HG02623 (cell line): Measurements from ENCODE around the gene NTM.

Source experiments
- ATAC-seq: cut with Tn5 transposase; IDR thresholded peaks from one replicate; pipeline ENCODE4 v1.9.1; 2021; ENCODE audit warnings: moderate library complexity; ENCODE audit not compliant: unreplicated experiment

The NTM gene

GRCh38 chr11:132028380-132029240 is 658.2 kb downstream of the NTM start:
- peak; percentile 82 for ATAC-seq

DNA sequence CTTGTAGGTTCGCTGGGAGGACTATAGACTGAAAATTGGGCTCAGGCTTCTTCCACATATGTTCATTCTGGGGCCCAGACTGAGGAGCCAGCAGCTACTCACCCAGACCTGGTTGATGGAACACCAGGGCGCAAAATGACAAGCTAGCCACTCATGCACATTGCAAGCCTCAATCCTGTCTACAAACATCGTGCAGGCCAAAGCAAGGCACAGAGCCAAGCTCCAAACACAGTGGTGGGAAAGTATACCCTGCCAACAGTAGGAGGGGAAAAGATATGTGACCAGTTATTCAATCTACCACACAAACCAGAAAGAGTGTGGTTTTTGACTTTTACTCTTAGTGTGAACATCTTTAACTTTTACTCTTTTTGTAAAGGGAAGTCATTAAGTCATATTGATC is 660.5 kb downstream of the NTM start:
- no peak for ATAC-seq

DNA sequence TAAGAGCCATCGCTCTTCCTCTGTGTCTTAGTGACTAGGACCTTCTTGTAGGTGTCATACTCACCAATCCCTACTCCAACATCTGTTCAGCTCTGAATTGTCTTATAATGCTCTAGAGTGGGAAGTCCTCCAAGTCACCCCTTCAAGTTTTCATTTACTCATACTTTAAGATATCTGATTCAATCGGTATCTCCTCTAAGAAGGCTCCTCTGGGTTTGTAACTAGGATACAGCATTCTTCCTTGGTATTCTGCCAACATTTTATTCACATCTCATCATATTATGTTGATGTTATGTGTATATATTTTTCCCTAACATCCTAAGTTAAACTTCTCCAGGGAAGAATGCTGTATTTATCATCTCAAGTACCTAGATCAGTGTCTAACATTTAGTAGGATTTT is 662.1 kb downstream of the NTM start:
- no peak for ATAC-seq

GRCh38 chr11:132033051-132033450 is 662.6 kb downstream of the NTM start:
- ATAC-seq = no peak

DNA sequence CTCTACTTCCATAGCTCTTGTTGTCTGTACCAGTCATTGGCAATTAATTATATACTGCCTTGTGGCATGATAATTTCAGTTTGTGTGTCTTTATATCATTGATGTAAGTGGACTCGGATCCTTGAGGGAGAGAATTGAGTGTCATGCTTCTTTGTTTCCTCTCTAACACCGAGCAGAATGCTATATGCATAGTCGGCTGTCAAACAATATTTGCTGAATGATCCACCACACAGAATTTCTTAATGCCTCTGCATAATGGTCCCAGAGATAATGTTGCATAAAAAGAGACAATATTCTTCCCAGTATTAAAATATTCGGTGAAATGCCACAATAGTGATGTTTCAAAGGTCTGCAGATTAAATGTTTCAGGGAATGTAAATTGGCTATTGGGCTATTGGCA is 664.8 kb downstream of the NTM start:
- no peak for ATAC-seq

GRCh38 chr11:132035766-132036165 is 665.4 kb downstream of the NTM start:
- ATAC-seq = no peak

GRCh38 chr11:132036220-132036619 is 665.8 kb downstream of the NTM start:
- ATAC-seq = no peak

DNA sequence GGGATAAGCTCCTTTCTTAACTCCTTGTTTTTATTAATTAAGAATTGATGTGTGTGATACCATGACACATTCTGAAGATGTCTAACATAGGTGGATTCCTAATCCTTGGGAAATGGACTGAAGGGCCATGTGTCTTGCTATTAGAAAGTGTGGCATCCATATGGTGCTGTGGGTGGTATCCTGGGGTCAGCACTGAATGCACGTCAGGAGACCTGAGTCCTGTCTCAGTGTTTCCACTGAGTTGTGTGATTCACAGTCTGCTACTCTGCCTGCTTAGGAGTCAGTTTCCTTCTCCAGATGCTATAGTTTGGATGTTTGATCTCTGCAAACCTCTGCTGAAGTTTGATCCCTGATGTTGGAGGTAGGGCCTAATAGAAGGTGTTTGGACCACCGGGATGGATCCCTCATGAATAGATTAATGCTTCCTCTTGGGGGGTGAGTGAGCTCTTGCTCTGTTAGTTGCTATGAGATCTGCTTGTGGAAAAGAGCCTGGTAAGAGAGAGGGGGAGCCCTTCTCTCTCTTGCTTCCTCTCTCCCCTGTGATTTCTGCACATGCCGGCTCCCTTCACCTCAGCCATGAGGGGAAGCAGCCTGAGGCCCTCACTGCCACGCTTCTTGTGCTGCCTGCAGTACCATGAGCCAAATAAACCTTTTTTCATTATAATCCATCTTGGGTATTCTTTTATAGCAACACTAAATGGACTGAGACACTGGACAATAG is 666.5 kb downstream of the NTM start:
- ATAC-seq = no peak

DNA sequence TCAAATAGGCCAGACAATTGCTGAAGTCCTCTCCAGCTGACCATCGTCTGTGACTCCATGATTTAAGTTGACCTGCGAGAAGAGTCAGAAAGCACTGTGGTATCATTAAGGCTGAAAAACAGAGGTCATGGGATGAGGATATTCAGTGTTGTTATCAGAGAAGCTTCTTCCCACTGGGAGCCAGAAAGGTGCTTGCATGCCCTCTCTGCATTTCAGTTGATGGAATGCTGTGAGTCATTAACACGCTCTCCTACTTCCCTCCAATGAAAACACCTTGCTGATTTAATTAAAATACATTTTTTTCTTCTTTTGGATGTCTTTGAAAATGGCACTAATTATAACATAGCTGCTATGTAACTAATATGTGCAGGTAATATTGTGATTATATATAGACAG is 667.0 kb downstream of the NTM start:
- ATAC-seq = no peak

DNA sequence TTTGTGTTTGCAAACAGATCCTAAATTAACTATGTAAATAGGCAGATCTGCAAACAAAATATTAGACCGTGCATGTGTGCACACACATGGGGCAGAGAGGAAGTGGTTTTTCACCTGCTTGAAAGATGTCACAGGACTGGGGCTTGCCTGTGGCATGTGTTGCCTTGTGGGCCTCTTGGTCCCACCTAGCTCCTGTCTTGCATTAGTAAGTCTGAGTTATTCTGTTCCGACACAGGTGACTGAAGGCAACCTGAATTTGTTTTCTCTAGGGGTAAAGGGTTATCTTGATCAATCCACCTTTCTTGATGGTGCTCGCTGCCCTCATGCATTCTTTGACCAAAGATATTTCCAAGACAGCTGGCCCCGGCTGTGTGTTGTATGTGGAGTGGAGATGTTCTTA is 667.5 kb downstream of the NTM start:
- no peak for ATAC-seq

GRCh38 chr11:132039521-132039920 is 669.1 kb downstream of the NTM start:
- ATAC-seq = no peak

DNA sequence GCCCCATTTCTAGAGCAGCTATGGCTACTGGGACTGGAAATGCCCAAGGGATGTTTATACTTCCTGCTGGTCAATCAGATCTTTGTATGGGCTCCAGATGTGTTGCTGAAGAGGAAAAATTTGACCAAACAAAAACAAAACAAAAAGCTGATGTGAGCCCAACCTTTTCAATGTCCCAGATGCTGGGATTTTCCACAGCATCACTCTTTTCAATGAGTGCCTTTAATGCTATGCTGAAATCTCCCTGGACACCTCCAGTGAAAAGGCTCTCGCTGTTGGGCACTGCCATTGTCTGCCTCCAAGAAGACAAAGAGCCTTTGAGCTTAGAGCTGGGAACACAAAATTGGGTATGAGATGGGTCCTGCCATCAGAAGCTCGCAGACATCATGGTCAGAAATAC is 671.9 kb downstream of the NTM start:
- no peak for ATAC-seq

DNA sequence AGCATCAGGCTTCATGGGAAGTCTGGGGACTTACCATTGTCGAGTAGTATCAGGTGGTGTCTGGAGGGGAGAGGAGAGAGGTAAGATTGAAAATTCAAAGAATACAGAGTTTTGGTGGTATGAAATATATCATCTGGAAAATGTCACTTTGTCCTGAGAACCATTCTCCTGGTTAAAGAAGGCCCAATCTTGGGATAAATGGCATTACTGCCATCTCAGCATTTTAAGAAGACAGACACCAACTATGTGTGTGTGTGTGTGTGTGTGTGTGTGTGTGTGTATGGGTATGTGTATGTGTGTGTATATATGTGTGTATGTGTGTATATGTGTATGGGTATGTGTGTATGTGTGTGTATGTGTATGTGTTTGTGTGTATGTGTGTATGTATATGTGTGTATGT is 673.3 kb downstream of the NTM start:
- ATAC-seq = no peak

DNA sequence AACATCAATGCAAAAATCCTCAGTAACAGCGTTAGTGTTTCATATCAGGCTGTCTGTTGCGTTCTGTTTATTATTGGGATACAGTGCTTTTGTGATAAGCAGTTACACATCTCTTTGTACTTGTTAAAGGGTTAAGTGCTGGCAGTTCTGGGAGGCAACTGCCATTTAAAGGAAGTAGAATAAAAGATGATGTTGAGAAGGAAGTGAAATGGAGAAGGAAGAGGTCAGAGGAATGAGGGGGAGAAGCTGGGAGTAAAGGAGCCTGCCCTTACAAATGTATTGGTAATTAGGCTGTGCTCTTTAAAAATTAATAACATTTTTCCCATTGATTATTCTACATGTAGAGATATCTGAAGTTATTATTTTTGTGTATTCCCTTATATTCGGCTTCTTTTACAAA is 674.7 kb downstream of the NTM start:
- no peak for ATAC-seq

GRCh38 chr11:132046288-132046865 is 676.0 kb downstream of the NTM start:
- ATAC-seq = no peak

DNA sequence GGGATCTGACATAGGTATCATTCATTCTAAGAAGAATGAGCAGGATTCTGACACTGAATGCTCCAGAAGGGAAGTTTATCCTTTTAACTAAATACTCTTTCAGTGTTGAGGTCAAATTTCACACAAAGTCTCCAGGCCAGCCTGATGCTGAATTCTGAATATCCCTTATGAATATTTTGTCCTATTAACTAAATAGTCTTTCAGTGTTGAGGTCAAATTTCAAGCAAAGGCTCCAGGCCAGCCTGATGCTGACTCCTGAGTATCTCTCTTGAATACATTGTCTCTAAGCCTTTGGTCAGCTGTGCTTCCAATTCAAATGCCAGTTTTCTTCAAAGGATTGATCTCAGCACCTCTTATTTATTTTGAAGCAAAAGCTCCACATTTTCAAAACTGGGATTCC is 676.8 kb downstream of the NTM start:
- no peak for ATAC-seq

DNA sequence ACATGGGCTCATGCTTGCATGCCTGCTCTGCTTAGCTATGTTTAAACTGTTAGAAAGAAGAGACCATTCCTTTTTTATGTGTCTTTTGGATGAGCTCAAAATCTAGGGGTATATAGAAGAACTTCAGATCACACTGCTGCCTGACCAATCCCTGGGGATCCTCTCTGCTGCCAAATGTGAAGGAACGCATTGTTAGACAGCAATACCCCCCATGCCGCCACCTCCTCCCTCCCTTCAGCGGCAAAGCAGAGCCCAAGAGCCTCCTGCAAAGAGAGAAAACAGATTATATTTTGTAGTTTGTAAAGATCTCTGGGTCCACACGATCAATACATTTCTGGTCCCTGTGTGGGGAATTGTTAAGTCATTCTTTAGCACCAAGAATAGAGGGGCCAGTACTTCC is 677.6 kb downstream of the NTM start:
- no peak for ATAC-seq

- no peak for ATAC-seq
These were observed 678.8 kb downstream of the NTM start for GRCh38 chr11:132049205-132049604.

DNA sequence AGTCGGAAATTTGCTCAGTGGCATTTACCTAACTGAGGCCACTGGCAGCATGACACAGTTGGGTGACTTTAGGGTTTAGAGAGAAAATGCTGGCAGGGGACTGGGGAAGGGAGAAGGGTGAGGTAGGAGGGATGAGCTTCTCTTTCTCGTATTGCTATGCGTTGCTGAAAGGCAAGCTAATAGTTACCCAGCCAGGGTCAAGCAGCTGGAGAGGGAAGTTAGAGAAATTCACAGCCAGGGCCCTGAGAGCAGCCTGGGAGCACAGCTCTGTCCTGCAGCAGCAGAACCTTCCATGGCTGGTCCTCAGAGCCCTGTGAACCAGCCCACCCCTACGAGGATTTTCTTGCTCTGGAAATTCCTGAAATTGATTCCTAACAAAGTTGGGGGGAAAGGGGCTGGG is 679.6 kb downstream of the NTM start:
- no peak for ATAC-seq

DNA sequence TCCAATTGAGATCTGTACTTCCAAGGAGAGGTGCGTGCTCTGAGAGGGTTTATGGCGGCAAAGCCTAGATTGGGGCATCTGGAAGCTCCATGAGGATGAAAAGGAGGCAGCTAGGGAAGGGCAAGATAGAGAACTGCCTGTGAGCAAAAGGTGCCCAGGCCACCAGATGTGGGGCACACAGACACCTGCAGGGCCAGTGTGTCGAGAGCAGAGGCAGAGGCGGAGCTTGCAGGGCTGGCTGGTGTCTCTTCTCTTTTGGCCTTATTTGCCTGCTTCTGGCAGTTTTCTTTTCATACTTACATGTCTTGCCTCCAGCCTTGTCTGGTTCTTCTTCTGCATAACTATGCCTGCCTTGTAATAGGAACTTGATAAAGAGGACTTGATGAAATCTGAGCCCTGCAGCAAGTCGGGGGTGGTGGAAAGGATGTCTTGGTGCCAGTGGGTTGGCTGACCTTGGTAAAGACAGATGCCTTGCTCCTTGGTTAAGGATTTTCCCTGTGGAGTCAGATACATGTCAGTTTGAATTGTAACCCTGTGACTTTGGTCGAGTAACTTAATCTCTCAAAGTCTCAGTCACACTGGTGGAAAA is 680.3 kb downstream of the NTM start:
- no peak for ATAC-seq

GRCh38 chr11:132051704-132052103 is 681.3 kb downstream of the NTM start:
- no peak for ATAC-seq

DNA sequence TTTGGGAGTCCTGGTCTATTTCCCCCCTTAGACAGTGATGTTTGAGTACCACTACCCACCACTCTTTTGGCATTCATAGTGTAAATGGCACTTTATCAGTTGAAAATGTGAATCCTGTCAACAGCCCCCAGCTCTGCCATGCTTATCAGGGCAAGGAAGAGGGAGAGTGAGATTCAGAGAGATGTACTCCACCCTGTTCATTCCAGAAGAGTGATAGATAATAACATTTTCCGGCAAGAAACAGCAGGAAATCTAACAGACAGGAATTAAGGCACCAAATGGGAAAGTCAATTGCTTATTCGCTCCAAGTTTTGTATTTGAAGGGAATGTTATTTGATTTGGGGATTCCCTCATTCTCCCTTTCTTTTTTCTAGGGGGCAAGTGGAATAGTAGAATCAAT is 681.9 kb downstream of the NTM start:
- no peak for ATAC-seq
